ENCODE data around the gene SULT1A2. TPM values are rescaled to one million over a fixed set of nuclear protein-coding genes. Genes with fewer than 3 reads are reported as not detected.
"Not testable (repeated sequence)": the region's sequence is repeated elsewhere in the genome, so short reads cannot be mapped to it uniquely, and the experiment has no call there.

Gene SULT1A2
- polyA plus RNA-seq, 3 donors: 0.30 to 1.8 (median 1.1) TPM

- 53 to 75% (median 73%) methylated on average over 8 of the region's 8 CpGs for WGBS, 3 donors
- no peak overlapping the region for H3K27ac ChIP-seq (ENCODE audit: low read depth, low read length)
Measured at GRCh38 chr16:28596115-28596630, 677 bp downstream of the SULT1A2 start.

- 92 to 98% (median 96%) methylated on average over 5 to 6 of the region's 6 CpGs for WGBS, 3 donors
- H3K27ac ChIP-seq (ENCODE audit: low read depth, low read length): not testable (repeated sequence)
Measured at GRCh38 chr16:28595451-28595850, 1.4 kb downstream of the SULT1A2 start.

GRCh38 chr16:28592979-28593553, 3.8 kb downstream of the SULT1A2 start:
- 89 to 94% (median 90%) methylated on average over 13 of the region's 13 CpGs for WGBS, 3 donors
- no peak overlapping the region for H3K27ac ChIP-seq (ENCODE audit: low read depth, low read length)

DNA sequence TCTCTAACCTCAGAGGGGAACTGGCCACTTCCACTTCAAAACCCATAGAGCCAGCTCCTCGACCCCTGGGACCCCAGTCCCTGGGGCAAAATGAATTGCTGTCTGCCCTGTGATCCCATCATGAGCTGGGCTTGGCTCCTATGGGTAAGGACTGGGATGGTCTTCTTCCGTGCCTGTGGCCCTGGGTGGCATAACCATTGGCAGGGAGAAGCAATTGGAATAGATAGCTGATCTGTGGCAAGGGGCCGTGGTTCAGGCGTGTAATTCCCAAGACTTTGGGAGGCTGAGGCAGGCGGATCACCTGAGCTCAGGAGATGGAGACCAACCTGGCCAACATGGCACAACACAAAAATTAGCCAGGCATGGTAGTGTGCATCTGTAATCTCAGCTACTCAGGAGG, 4.3 kb downstream of the SULT1A2 start:
- no peak overlapping the region for H3K27ac ChIP-seq (ENCODE audit: low read depth, low read length)
- 90 to 96% (median 92%) methylated on average over 5 of the region's 5 CpGs for WGBS, 3 donors

DNA sequence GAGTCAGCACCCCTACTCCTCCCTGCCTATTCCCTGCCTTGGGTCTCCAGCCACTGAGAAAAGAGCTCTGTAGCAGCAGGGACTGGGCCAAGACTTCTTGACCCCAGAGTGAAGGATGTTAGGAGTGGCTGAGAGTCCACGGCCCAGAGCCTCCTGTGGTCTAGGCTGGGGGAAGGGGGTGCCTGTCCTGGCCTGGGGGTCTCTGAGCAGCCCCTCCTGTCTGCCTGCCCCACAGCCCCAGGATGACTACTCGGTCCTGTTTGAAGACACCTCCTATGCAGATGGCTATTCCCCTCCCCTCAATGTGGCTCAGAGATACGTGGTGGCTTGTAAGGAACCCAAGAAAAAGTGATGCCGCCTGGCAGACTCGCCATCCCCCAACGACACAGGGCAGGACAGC, 5.5 kb downstream of the SULT1A2 start:
- no peak overlapping the region for H3K27ac ChIP-seq (ENCODE audit: low read depth, low read length)
- 86 to 91% (median 90%) methylated on average over 6 of the region's 6 CpGs for WGBS, 3 donors

DNA sequence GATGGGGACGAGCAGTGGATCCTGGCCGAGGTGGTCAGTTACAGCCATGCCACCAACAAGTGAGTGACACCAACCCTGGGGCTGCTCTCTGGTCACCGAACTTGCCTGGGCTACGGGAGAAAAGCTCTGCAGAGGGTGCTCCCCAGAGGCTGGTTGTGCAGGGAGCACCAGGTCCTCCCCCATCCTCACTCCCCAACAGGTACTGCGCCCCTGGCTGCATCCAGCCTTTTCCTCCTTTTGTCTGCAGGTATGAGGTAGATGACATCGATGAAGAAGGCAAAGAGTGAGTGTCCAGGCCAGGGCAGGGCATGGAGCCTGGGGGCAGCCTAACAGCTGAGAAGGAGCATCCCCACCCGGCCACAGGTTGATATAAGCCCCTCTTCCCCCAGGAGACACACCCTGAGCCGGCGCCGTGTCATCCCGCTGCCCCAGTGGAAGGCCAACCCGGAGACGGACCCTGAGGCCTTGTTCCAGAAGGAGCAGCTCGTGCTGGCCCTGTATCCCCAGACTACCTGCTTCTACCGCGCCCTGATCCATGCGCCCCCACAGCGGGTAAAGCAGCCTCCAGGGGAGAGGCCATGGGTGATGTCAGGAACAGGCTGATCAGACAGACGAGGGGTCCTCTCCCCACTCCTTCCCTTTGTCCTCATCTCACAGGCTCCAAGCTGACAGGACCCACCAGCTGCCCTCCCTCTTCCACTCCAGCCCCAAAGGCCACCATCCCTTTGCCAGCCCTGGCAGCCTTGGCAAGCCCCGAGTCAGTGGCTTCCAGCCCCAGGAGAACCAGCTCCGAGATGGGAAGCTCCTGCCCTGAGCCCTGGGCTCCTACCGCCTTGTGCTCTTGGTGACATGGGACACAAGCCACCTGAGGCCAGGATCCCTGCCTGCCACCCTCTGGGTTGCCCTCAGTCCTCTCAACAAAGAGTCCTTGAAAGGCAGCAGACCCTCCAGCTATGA, 6.2 kb downstream of the SULT1A2 start:
- 90 to 91% (median 91%) methylated on average over 20 to 22 of the region's 22 CpGs for WGBS, 3 donors
- H3K27ac ChIP-seq (ENCODE audit: low read depth, low read length): no peak overlapping the region

- H3K27ac ChIP-seq (ENCODE audit: low read depth, low read length): no peak overlapping the region
- WGBS, 3 donors: 93 to 100% (median 97%) methylated on average over 11 to 13 of the region's 13 CpGs
Measured at GRCh38 chr16:28589930-28590329, 6.9 kb downstream of the SULT1A2 start.

DNA sequence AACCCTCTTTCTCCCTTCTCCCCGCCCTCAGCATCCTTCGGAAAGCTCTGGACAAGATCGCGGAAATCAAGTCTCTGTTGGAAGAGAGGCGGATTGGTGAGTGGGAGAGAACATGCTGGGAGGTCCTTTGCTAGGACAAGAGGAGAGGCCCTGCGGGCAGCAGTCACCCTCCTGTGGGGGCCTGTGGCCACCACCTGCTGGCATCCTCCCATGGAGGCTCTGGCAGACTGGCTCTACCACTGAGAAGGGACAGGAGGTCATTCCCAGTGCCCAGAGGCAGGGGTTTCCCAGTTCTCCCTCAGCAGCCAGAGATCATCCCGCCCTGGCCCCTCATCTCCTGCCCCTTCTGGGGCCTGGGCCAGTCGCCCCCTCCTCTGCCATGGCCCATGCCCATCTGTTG, 7.8 kb downstream of the SULT1A2 start:
- WGBS, 3 donors: 92 to 96% (median 96%) methylated on average over 8 of the region's 8 CpGs

GRCh38 chr16:28587386-28587785, 9.5 kb downstream of the SULT1A2 start:
- WGBS, 3 donors: 83 to 88% (median 86%) methylated on average over 8 of the region's 8 CpGs

More for the DNA sequence above, 7.8 kb downstream of the SULT1A2 start:
- no peak overlapping the region for H3K27ac ChIP-seq (ENCODE audit: low read depth, low read length)

DNA sequence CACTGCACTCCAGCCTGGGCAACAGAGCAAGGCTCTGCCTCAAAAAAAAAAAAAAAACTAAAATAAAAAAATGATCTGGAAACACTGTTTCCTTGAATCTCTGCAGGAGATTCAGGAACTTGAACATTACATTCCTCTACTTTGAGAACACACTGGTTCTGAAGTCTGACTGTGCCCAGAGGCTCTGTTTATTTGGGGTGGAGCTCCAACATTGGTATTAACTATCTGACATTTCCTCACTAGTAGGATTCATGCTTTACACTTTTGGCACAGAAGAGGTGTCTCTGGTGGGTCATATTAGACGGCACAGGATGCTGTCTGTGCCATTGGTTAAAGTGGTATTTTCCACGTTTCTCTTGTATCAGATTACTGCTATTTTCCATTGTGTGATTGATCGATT, 10.4 kb downstream of the SULT1A2 start:
- no peak overlapping the region for H3K27ac ChIP-seq (ENCODE audit: low read depth, low read length)
- WGBS, 3 donors: 85 to 92% (median 86%) methylated on average over 3 of the region's 3 CpGs

More at GRCh38 chr16:28587386-28587785, 9.5 kb downstream of the SULT1A2 start:
- no peak overlapping the region for H3K27ac ChIP-seq (ENCODE audit: low read depth, low read length)

- 64 to 90% (median 84%) methylated on average over 11 of the region's 11 CpGs for WGBS, 3 donors
- H3K27ac ChIP-seq (ENCODE audit: low read depth, low read length): no peak overlapping the region
Measured at GRCh38 chr16:28585674-28586073, 11.2 kb downstream of the SULT1A2 start.

DNA sequence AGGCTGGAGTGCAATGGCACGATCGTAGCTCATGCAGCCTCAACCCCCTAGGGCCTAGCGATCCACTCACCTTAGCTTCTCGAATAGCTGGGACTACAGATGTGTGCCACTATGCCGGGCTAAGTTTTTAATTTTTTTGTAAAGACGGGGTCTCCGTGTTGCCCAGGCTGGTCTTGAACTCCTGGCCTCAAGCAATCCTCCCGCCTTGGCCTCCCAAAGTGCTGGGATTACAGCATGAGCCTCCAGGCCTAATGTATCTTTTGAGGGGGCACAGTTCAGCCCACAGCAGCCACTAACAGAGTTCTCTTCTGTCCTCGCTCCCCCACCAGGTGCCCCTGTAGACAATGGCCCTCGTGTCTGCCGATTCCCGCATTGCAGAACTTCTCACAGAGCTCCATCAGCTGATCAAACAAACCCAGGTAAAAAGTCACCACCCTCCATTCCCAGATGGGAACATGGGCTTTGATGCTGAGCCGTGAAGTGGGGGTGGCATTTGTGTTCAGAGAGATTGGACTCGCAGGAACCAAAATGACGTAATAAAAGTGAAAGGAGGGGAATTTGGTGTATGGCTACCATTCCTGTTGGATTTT, 16.0 kb downstream of the SULT1A2 start:
- 94 to 97% (median 95%) methylated on average over 15 of the region's 15 CpGs for WGBS, 3 donors

GRCh38 chr16:28575446-28576109, 21.3 kb downstream of the SULT1A2 start:
- 91 to 97% (median 96%) methylated on average over 8 of the region's 8 CpGs for WGBS, 3 donors
- no peak overlapping the region for H3K27ac ChIP-seq (ENCODE audit: low read depth, low read length)

More for the DNA sequence above, 16.0 kb downstream of the SULT1A2 start:
- H3K27ac ChIP-seq (ENCODE audit: low read depth, low read length): no peak overlapping the region

GRCh38 chr16:28574925-28575324, 21.9 kb downstream of the SULT1A2 start:
- WGBS, 3 donors: 87 to 98% (median 97%) methylated on average over 2 of the region's 2 CpGs
- no peak overlapping the region for H3K27ac ChIP-seq (ENCODE audit: low read depth, low read length)

DNA sequence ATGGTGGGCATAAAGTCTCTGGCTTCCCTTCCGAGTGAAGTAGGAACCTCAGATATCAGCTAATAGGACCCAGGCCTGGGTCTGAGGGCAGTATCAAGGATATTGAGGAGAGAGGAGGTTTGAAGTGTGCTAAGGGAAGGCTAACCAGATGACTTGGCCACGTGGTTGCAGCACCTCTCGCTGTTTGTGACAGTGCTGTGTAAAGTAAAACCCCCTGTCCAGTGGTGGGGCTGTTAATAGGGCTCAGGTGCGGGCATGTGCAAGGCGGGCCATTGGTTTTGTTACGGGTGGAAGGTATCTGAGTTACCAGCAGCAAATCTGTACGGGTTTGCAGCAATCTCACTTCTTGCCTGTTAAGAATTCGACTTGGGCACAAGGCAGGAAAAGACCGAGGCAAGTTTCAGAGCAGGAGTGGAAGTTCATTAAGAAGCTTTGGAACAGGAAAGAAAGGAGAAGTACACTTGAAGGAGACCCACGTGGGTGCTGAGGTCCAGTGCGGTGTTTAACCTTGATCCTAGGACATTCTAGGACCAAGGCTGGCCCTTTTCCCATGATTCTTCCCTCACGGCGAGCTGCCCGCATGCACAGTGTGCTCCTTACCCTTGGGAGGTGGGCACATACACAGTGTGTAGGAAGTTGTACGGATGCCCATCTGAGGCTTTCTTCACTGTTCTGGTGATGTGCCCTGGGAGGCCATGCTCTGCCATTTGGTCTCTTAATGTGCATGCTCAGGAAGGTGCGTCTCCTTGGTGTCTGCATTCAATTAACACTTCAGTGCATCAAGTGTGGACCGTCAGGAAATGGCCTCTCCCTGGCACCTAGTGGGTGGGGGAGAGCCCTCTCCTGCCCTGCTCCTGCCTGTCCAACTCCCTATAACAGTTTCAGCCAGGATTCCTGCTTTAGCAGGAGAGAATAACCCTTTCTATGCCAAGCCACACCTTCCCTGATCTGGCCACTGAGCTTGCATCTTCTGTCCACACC, 22.8 kb downstream of the SULT1A2 start:
- no peak overlapping the region for H3K27ac ChIP-seq (ENCODE audit: low read depth, low read length)
- WGBS, 3 donors: 70 to 79% (median 78%) methylated on average over 17 of the region's 17 CpGs

GRCh38 chr16:28572696-28573510, 23.9 kb downstream of the SULT1A2 start:
- no peak overlapping the region for H3K27ac ChIP-seq (ENCODE audit: low read depth, low read length)

More at GRCh38 chr16:28572696-28573510, 23.9 kb downstream of the SULT1A2 start:
- WGBS, 3 donors: 46 to 69% (median 47%) methylated on average over 15 of the region's 15 CpGs

Data from adipose tissue (tissue), 3 donors.